Stomach (tissue), 9 donors: ENCODE measurements around the gene ZMIZ1. TPM values are rescaled to one million over a fixed set of nuclear protein-coding genes. Genes with fewer than 3 reads are reported as not detected.

Experiments
- DNase-seq, 2 donors: peaks; one replicate each; pipeline versions ENCODE4 v3.0.0 to v3.0.0-alpha.2; 2013 to 2019
- H3K27ac ChIP-seq, 5 donors: fragments of 200-600 bp in 4 of 5; sonication (generic) in 4 of 5; one replicate each; pipeline ENCODE4 v1.5.1; 2013 to 2019; ENCODE audit warnings: mild to moderate bottlenecking in 1 of 5, moderate library complexity in 1 of 5
- H3K27me3 ChIP-seq, 3 donors: fragments of 200-600 bp; sonication (generic); one replicate each; pipeline ENCODE4 v1.5.1; 2017 to 2019; ENCODE audit warnings: mixed run types in 1 of 3
- H3K36me3 ChIP-seq, 4 donors: fragments of 200-600 bp; sonication (generic); 1 replicate in 3 of 4; 2 replicates in 1 of 4; pipeline ENCODE4 v1.5.1; 2016 to 2019
- H3K4me1 ChIP-seq, 4 donors: fragments of 200-600 bp; sonication (generic); one replicate each; pipeline ENCODE4 v1.5.1; 2016 to 2019
- H3K4me3 ChIP-seq, 4 donors: fragments of 200-600 bp; sonication (generic) in 3 of 4; one replicate each; pipeline ENCODE4 v1.5.1; 2016 to 2019; ENCODE audit warnings: mild to moderate bottlenecking in 1 of 4
- H3K9me3 ChIP-seq, 4 donors: fragments of 200-600 bp; sonication (generic); one replicate each; pipeline ENCODE4 v1.5.1; 2016 to 2019
- EP300 ChIP-seq: sonication (generic); formaldehyde crosslinking; IDR thresholded peaks from one replicate; pipeline ENCODE4 v1.6.1; 2017; ENCODE audit warnings: antibody characterized with exemption
- POLR2A ChIP-seq, 4 donors: fragments of 450-650 bp; IDR thresholded peaks; one replicate each; pipeline ENCODE4 v1.6.1; 2016; ENCODE audit warnings: antibody characterized with exemption in 4 of 4, control low read depth in 2 of 4, mild to moderate bottlenecking in 1 of 4, moderate library complexity in 1 of 4
- POLR2AphosphoS5 ChIP-seq, 3 donors: sonication (generic); formaldehyde crosslinking; IDR thresholded peaks; one replicate each; pipeline ENCODE4 v1.6.1; 2016; ENCODE audit warnings: antibody characterized with exemption in 3 of 3
- WGBS, 5 donors: extraction: QIAGEN DNeasy Blood & Tissue Kit in 3 of 5; methylation state at CpG; one replicate each; pipeline versions ENCODE4 v1.1.5 to v1.1.7; 2013 to 2018; 5-methylcytosine and 5-hydroxymethylcytosine counted together
- intact Hi-C: fragments of 100-400 bp; cut with DNase I; formaldehyde crosslinking; loops from one replicate; pipeline ENCODE4 v1.15.1; 2023; ENCODE audit warnings: low total_unique reads
- polyA plus RNA-seq, 3 donors: library from polyadenylated mRNA; stranded (reverse); fragments of 200-250 nt; gene quantifications; one replicate each; pipeline ENCODE4 v1.2.3, GENCODE V29; 2013
- total RNA-seq, 5 donors: library from RNA; depleted of rRNA; stranded (reverse); fragments of >200 nt; gene quantifications; one replicate each; pipeline versions ENCODE4 v1.1.0 to v1.2.3, GENCODE V29; 2014 to 2016
- TF ChIP-seq, protein P1 (sequence below), 7 experiments: fragments of 450-650 bp in 4 of 7; fragments of 200-600 bp in 3 of 7; sonication (generic) in 3 of 7; IDR thresholded peaks; one replicate each; pipeline ENCODE4 v1.5.1; 2016 to 2019; ENCODE audit warnings: antibody characterized with exemption in 7 of 7, control low read depth in 2 of 7, mild to moderate bottlenecking in 1 of 7
- donor health status: healthy with polysubstance abuse.
- donor health status: Bipolar disorder and iron deficiency.
- donor health status: healthy.

ZMIZ1 gene
- total and polyA plus RNA-seq, 8 donors = 17.7 to 103 (median 26.3) TPM

GRCh38 chr10:79318369-79318768 lies 249.6 kb downstream of the ZMIZ1 start:
- Histone ChIP-seq H3K4me3 (no peak overlapping the region), H3K27ac (peak overlapping the region in 1 of 5 donors; percentile 71), H3K27me3 (no peaks in the 10 kb centered on the region), H3K36me3 (peaks cover 9 to 25% (median 22%) of the 10 kb centered on the region in 4 donors), H3K4me1 (peaks cover 14 to 66% (median 19%) of the 10 kb centered on the region in 4 donors), H3K9me3 (no peaks in the 10 kb centered on the region)
- DNase-seq = no peak
- intact Hi-C loops = no loop called here
- WGBS, 5 donors = 89 to 93% (median 91%) methylated on average over 5 of the region's 5 CpGs
- no peak for TF ChIP-seq POLR2AphosphoS5 (IDR thresholded peaks at IDR 0.05)
- no peak for TF ChIP-seq POLR2A (IDR thresholded peaks at IDR 0.05)
- TF ChIP-seq, protein P1, sequence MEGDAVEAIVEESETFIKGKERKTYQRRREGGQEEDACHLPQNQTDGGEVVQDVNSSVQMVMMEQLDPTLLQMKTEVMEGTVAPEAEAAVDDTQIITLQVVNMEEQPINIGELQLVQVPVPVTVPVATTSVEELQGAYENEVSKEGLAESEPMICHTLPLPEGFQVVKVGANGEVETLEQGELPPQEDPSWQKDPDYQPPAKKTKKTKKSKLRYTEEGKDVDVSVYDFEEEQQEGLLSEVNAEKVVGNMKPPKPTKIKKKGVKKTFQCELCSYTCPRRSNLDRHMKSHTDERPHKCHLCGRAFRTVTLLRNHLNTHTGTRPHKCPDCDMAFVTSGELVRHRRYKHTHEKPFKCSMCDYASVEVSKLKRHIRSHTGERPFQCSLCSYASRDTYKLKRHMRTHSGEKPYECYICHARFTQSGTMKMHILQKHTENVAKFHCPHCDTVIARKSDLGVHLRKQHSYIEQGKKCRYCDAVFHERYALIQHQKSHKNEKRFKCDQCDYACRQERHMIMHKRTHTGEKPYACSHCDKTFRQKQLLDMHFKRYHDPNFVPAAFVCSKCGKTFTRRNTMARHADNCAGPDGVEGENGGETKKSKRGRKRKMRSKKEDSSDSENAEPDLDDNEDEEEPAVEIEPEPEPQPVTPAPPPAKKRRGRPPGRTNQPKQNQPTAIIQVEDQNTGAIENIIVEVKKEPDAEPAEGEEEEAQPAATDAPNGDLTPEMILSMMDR (IDR thresholded peaks at IDR 0.05) = no peak
- TF ChIP-seq EP300 = no peak

DNA sequence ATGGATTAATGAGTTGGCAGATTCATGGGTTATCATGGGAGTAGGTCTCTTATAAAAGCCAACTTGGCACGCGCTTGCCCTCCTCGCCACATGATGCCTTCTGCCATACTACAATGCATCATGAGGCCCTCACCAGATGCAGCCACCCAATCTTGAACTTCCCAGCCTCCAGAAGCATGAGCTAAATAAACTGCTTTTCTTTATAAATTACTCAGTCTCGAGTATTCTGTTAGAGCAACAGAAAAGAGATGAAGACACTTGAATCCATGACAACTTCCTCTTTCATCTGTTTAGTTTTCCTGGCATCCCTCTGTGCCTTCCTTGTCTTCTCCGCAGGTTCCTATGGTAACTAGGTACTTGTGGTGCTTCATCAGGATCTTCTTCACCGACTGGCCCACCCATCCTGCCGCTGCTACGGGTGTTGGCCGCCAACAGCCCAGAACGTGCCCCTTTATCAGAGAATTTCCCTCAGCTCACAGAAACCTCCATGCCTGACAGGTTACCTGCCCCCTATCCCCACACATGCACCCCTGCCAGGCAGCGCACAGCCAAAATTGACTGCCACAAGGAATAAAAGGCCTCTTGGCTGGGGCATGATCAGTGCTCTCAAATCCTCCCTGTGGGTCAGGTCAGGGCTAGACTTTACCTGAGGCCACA lies 250.5 kb downstream of the ZMIZ1 start:
- Histone ChIP-seq H3K9me3 (no peaks in the 10 kb centered on the region), H3K4me1 (peaks cover 14 to 67% (median 19%) of the 10 kb centered on the region in 4 donors), H3K4me3 (no peak overlapping the region), H3K27ac (no peak overlapping the region), H3K36me3 (peaks cover under 1 to 16% (median 14%) of the 10 kb centered on the region in 4 donors), H3K27me3 (no peaks in the 10 kb centered on the region)
- DNase-seq = no peak
- TF ChIP-seq, protein P1 (IDR thresholded peaks at IDR 0.05) = no peak
- TF ChIP-seq POLR2A (IDR thresholded peaks at IDR 0.05) = no peak
- no peak for TF ChIP-seq EP300
- TF ChIP-seq POLR2AphosphoS5 (IDR thresholded peaks at IDR 0.05) = no peak
- intact Hi-C loops = no loop called here
- 72 to 85% (median 83%) methylated on average over 11 of the region's 11 CpGs for WGBS, 5 donors

GRCh38 chr10:79320316-79320715 lies 251.6 kb downstream of the ZMIZ1 start:
- Histone ChIP-seq H3K4me3 (no peak overlapping the region), H3K4me1 (peaks cover 14 to 58% (median 19%) of the 10 kb centered on the region in 4 donors), H3K9me3 (no peaks in the 10 kb centered on the region), H3K27me3 (no peaks in the 10 kb centered on the region), H3K27ac (no peak overlapping the region), H3K36me3 (peaks cover 0 to 6% (median 5%) of the 10 kb centered on the region in 4 donors)
- DNase-seq = no peak
- intact Hi-C loops = no loop called here
- no peak for TF ChIP-seq EP300
- TF ChIP-seq, protein P1 (IDR thresholded peaks at IDR 0.05) = no peak
- TF ChIP-seq POLR2A (IDR thresholded peaks at IDR 0.05) = no peak
- TF ChIP-seq POLR2AphosphoS5 (IDR thresholded peaks at IDR 0.05) = no peak
- 90 to 98% (median 93%) methylated on average over 2 of the region's 2 CpGs for WGBS, 5 donors

GRCh38 chr10:79320820-79321493 lies 252.2 kb downstream of the ZMIZ1 start:
- H3K27ac ChIP-seq = no peak overlapping the region
- intact Hi-C loops = no loop called here
- H3K4me1 ChIP-seq = peaks cover 14 to 58% (median 19%) of the 10 kb centered on the region in 4 donors
- TF ChIP-seq POLR2AphosphoS5 (IDR thresholded peaks at IDR 0.05) = no peak
- TF ChIP-seq, protein P1 (IDR thresholded peaks at IDR 0.05) = no peak
- no peak for TF ChIP-seq EP300
- no peak for TF ChIP-seq POLR2A (IDR thresholded peaks at IDR 0.05)
- DNase-seq = no peak
- no peak overlapping the region for H3K4me3 ChIP-seq
- 84 to 90% (median 88%) methylated on average over 7 of the region's 7 CpGs for WGBS, 5 donors
- no peaks in the 10 kb centered on the region for H3K36me3 ChIP-seq
- H3K27me3 ChIP-seq = no peaks in the 10 kb centered on the region
- no peaks in the 10 kb centered on the region for H3K9me3 ChIP-seq
